Thyroid gland (tissue), 4 donors: ENCODE measurements around the gene ZNF70. TPM values are rescaled to one million over a fixed set of nuclear protein-coding genes. Genes with fewer than 3 reads are reported as not detected.

Experiments used
- DNase-seq, 2 donors: peaks; one replicate each; pipeline ENCODE4 v3.0.0-alpha.2; 2019
- H3K27ac ChIP-seq, 3 donors: fragments of 200-600 bp; sonication (generic); 1 replicate in 2 of 3; 2 replicates in 1 of 3; pipeline ENCODE4 v1.5.1; 2016 to 2019; ENCODE audit warnings: mild to moderate bottlenecking in 1 of 3, moderate library complexity in 1 of 3
- H3K27me3 ChIP-seq: fragments of 200-600 bp; sonication (generic); one replicate; pipeline ENCODE4 v1.5.1; 2019
- H3K36me3 ChIP-seq, 2 donors: fragments of 200-600 bp; sonication (generic); one replicate each; pipeline ENCODE4 v1.5.1; 2016 to 2019
- H3K4me1 ChIP-seq, 2 donors: fragments of 200-600 bp; sonication (generic); one replicate each; pipeline ENCODE4 v1.5.1; 2017 to 2019
- H3K4me3 ChIP-seq, 3 donors: fragments of 200-600 bp; sonication (generic); replicated peaks in 1 of 3; 1 replicate in 2 of 3; 2 replicates in 1 of 3; pipeline ENCODE4 v1.5.1; 2016; ENCODE audit warnings: mild to moderate bottlenecking in 1 of 3
- H3K9me3 ChIP-seq: fragments of 200-600 bp; sonication (generic); one replicate; pipeline ENCODE4 v1.5.1; 2017
- POLR2A ChIP-seq, 2 donors: fragments of 450-650 bp; IDR thresholded peaks; one replicate each; pipeline ENCODE4 v1.6.1; 2017; ENCODE audit warnings: antibody characterized with exemption in 2 of 2, mild to moderate bottlenecking in 2 of 2, moderate library complexity in 1 of 2
- WGBS, 2 donors: methylation state at CpG; one replicate each; pipeline ENCODE4 v1.1.5; 2017; 5-methylcytosine and 5-hydroxymethylcytosine counted together
- intact Hi-C: fragments of 100-400 bp; cut with DNase I; formaldehyde crosslinking; loops from one replicate; pipeline ENCODE4 v1.15.1; 2023
- total RNA-seq, 4 donors: library from RNA; depleted of rRNA; stranded (reverse); fragments of >200 nt; gene quantifications; one replicate each; pipeline ENCODE4 v1.2.3, GENCODE V29; 2016
- TF ChIP-seq, protein P1 (sequence below), 6 experiments: fragments of 200-600 bp in 3 of 6; fragments of 450-650 bp in 3 of 6; sonication (generic) in 3 of 6; IDR thresholded peaks; one replicate each; pipeline ENCODE4 v1.5.1; 2016 to 2019; ENCODE audit warnings: antibody characterized with exemption in 6 of 6, mild to moderate bottlenecking in 2 of 6, inconsistent platforms in 1 of 6, moderate library complexity in 1 of 6

Gene ZNF70
- total RNA-seq, 4 donors from 2014 or later: 5.0 to 10.7 (median 7.4) TPM

DNA sequence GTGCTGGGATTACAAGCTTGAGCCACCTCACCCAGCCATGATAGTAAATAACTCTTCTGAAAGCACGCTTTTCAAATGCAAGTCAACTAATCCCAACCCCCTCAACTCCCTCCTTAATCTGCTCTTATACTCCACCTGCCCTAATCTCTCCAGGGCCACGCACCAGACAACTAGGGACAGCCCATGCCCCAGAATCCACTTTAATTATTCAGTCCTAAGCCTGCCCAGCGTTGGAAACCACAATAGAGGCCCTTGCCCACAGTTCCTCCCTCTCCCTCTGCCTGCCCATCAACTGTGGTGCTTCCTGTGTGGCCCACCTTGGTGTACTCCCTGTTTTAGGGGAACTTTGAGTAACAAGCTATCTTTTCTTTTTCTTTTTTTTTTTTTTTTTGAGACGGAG, 6.0 kb upstream of the ZNF70 start:
- TF ChIP-seq POLR2A (IDR thresholded peaks at IDR 0.05): no peak
- TF ChIP-seq, protein P1, sequence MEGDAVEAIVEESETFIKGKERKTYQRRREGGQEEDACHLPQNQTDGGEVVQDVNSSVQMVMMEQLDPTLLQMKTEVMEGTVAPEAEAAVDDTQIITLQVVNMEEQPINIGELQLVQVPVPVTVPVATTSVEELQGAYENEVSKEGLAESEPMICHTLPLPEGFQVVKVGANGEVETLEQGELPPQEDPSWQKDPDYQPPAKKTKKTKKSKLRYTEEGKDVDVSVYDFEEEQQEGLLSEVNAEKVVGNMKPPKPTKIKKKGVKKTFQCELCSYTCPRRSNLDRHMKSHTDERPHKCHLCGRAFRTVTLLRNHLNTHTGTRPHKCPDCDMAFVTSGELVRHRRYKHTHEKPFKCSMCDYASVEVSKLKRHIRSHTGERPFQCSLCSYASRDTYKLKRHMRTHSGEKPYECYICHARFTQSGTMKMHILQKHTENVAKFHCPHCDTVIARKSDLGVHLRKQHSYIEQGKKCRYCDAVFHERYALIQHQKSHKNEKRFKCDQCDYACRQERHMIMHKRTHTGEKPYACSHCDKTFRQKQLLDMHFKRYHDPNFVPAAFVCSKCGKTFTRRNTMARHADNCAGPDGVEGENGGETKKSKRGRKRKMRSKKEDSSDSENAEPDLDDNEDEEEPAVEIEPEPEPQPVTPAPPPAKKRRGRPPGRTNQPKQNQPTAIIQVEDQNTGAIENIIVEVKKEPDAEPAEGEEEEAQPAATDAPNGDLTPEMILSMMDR (IDR thresholded peaks at IDR 0.05): no peak
- Histone ChIP-seq H3K4me3 (no peak overlapping the region), H3K27me3 (no peaks in the 10 kb centered on the region), H3K27ac (no peak overlapping the region), H3K36me3 (no peaks in the 10 kb centered on the region), H3K9me3 (no peaks in the 10 kb centered on the region), H3K4me1 (no peaks in the 10 kb centered on the region)
- intact Hi-C loops: no loop called here
- 64 to 80% methylated on average over 4 of the region's 4 CpGs for WGBS, 2 donors
- DNase-seq: no peak

DNA sequence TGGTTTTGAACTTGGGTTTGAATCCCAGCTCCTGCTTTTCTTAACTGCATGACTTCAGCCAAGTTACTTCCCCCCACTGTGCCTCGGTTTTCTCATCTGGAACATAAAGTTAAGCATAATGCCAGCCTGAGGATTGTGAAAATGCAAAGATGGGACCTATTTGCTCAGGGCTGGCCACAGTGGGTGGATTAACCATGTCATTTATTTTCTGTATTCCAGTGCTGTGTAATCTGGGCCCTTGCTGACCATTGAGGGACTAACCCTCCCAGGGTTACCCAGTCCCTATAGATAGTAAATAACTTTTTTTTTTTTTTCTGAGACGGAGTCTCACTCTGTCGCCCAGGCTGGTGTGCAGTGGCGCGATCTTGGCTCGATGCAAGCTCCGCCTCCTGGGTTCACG, 4.8 kb upstream of the ZNF70 start:
- TF ChIP-seq, protein P1 (IDR thresholded peaks at IDR 0.05): no peak
- no peak for TF ChIP-seq POLR2A (IDR thresholded peaks at IDR 0.05)
- Histone ChIP-seq H3K27ac (no peak overlapping the region), H3K27me3 (no peaks in the 10 kb centered on the region), H3K4me1 (no peaks in the 10 kb centered on the region), H3K4me3 (no peak overlapping the region), H3K36me3 (no peaks in the 10 kb centered on the region), H3K9me3 (no peaks in the 10 kb centered on the region)
- 82 to 91% methylated on average over 8 of the region's 8 CpGs for WGBS, 2 donors
- intact Hi-C loops: no loop called here
- no peak for DNase-seq

DNA sequence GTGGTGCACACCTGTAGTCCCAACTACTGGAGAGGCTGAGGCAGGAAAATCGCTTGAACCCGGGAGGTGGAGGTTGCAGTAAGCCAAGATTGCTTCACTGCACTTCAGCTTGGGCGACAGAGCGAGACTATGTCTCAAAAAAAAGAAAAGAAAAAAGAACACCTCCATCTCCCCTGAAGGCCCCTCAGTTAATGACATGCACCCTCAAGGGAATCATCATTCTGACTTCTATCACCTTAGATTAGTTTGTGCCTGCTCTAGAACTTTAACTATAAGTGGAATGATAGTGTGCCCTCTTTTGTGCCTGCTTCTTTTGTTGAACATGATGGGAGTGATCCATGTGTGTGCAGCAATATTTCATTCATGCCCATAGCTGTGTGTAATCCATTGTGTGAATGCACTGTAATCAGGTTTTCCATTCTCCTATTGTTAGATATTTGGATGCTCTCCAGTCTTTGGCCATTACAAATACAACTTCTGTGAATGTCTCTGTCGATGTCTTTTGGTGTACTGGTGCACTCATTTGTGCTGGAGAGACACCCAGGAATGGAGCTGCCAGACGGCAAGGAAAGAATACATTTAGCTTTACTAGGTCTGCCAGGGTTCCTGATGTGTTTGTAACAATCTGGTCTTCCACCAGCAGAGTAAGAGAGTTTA, 4.2 kb upstream of the ZNF70 start:
- no peak for DNase-seq
- no peak overlapping the region for H3K27ac ChIP-seq
- no peaks in the 10 kb centered on the region for H3K9me3 ChIP-seq
- no peaks in the 10 kb centered on the region for H3K27me3 ChIP-seq
- WGBS, 2 donors: 62 to 69% methylated on average over 6 of the region's 6 CpGs
- peaks cover 0 to 4% of the 10 kb centered on the region in 2 donors for H3K4me1 ChIP-seq
- no peak overlapping the region for H3K4me3 ChIP-seq
- TF ChIP-seq POLR2A (IDR thresholded peaks at IDR 0.05): no peak
- TF ChIP-seq, protein P1 (IDR thresholded peaks at IDR 0.05): no peak
- intact Hi-C loops: no loop called here
- H3K36me3 ChIP-seq: no peaks in the 10 kb centered on the region

DNA sequence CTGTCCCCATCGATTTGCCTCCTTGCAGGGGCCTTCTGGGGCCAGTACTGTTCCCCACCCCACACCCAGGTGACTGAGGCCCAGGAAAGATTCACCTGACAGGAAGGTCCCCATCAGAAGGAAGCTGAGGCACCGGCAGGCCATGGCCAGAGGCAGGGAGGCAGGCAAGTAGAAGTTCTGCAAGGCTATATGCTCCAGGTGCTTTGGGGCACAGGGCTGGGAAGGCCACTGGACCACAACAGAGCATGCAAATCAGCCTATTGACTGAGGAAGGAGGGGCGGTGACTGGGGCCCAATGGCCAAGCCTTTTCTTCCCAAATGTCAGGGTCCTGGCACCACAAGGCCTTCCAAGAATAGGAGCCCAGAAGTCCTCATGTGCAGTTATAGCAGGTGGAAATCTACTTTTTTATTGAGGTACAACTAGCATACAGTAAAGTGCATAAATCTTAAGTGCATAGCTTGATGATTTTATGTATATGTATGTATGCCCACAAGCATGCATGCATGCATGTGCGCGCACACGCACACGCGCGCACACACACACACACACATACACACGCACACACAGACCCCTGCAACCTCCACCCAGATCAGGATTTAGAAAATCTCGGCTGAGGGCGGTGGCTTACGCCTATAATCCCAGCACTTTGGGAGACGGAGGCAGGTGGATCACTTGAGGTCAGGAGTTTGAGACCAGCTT, 3.5 kb upstream of the ZNF70 start, which contains the start of gene VPREB3:
Gene VPREB3 (minus strand): TSS at position 206 of the 700 bp plus-strand sequence. CDS start 62 bp downstream, at position 144.
- TF ChIP-seq POLR2A (IDR thresholded peaks at IDR 0.05): no peak
- TF ChIP-seq, protein P1 (IDR thresholded peaks at IDR 0.05): no peak
- WGBS, 2 donors: 89 to 94% methylated on average over 14 of the region's 14 CpGs
- Histone ChIP-seq H3K27me3 (no peaks in the 10 kb centered on the region), H3K4me3 (no peak within 1 kb of the TSS), H3K36me3 (no peaks in the 10 kb centered on the region), H3K4me1 (peaks cover 5 to 9% of the 10 kb centered on the region in 2 donors), H3K27ac (no peak within 1 kb of the TSS), H3K9me3 (no peaks in the 10 kb centered on the region)
- intact Hi-C loops: no loop called here
- no peak for DNase-seq

DNA sequence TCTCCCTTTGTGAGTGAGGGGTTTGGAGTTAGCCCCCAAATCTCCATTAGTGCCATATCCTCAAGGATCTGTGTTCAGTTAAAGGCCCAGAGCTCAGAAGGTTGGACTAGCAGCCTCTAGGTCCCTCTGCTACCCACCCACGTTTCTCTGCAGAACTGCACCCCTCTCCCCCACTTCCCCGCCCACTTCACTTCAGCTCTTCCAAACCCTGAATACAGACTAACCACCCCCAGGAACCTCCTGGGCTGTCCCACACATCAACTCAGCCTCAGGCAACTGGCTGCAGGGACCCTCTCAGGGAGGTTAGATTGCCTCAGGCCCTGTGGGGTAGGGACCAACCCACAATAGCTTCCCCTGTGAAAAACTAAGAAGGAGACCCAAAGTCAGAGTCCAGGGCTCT, 2.5 kb upstream of the ZNF70 start:
- Histone ChIP-seq H3K27ac (no peak overlapping the region), H3K4me3 (no peak overlapping the region)
- intact Hi-C loops: no loop called here

More for the DNA sequence above, 2.5 kb upstream of the ZNF70 start:
- no peak for DNase-seq
- 75 to 89% methylated on average over 2 of the region's 2 CpGs for WGBS, 2 donors
- peaks cover 5 to 9% of the 10 kb centered on the region in 2 donors for H3K4me1 ChIP-seq
- no peaks in the 10 kb centered on the region for H3K27me3 ChIP-seq
- no peak for TF ChIP-seq POLR2A (IDR thresholded peaks at IDR 0.05)
- TF ChIP-seq, protein P1 (IDR thresholded peaks at IDR 0.05): no peak
- no peaks in the 10 kb centered on the region for H3K9me3 ChIP-seq
- H3K36me3 ChIP-seq: no peaks in the 10 kb centered on the region
